C4-2B (cell line): ENCODE results near the gene KCNQ1.

Source experiments
- CTCF ChIP-seq: fragments of 450-650 bp; conservative IDR thresholded peaks from 2 replicates; pipeline ENCODE4 v1.5.1; 2017; ENCODE audit warnings: mild to moderate bottlenecking
- ZFX ChIP-seq: fragments of 450-650 bp; IDR thresholded peaks from 2 replicates; pipeline ENCODE4 v1.6.1; 2017

- TF ChIP-seq CTCF, result no peak
- TF ChIP-seq ZFX, result no peak
These were observed 198.9 kb downstream of the KCNQ1 start for GRCh38 chr11:2643746-2644145.
